HUES6 (cell line): ENCODE results near the gene GORAB.

Experiments used
- H3K27ac ChIP-seq: 2 replicates; pipeline ENCODE4 v1.7.0; 2013; ENCODE audit warnings: low read depth, mild to moderate bottlenecking, low read length, inconsistent platforms
- H3K27me3 ChIP-seq: 2 replicates; pipeline ENCODE4 v1.6.1; 2013; ENCODE audit warnings: low read length; ENCODE audit not compliant: control insufficient read depth, insufficient read depth
- H3K36me3 ChIP-seq: 2 replicates; pipeline ENCODE4 v1.6.1; 2013; ENCODE audit warnings: low read length; ENCODE audit not compliant: control insufficient read depth, insufficient read depth
- H3K4me1 ChIP-seq: 2 replicates; pipeline ENCODE4 v1.6.1; 2013; ENCODE audit warnings: low read length; ENCODE audit not compliant: control insufficient read depth, insufficient read depth
- H3K4me3 ChIP-seq: 2 replicates; pipeline ENCODE4 v1.5.1; 2013; ENCODE audit warnings: low read depth, low read length
- H3K9ac ChIP-seq: one replicate; pipeline ENCODE4 v1.6.1; 2013; ENCODE audit warnings: mild to moderate bottlenecking, low read length
- H3K9me3 ChIP-seq: 2 replicates; pipeline ENCODE4 v1.6.1; 2013; ENCODE audit warnings: low read depth, low read length; ENCODE audit not compliant: control insufficient read depth, insufficient read depth

Gene GORAB

DNA sequence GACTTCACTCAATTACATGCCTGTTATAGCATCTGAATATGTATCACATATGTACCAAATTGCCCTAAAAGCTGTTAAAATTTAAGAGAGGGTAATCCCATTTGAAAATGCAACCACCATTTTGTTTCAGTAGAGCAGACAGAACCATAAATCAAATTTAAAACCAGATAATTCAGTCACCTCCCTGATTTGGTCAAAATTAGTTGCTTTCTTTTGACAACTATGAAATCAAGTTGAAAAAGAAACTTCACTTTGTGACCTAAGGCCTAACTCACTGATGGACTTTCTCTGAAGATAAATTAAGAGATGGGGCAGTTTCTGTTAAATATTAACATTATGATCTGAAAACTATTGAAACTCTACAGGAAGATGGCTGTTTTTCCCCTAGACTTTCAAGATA is 6.7 kb downstream of the GORAB start:
- Histone ChIP-seq H3K9me3 (no peaks in the 10 kb centered on the region), H3K27me3 (no peaks in the 10 kb centered on the region), H3K27ac (no peak overlapping the region), H3K9ac (no peak overlapping the region), H3K4me3 (no peak overlapping the region), H3K4me1 (no peaks in the 10 kb centered on the region; the same call in 1 of the 2 replicates), H3K36me3 (peaks cover 63% of the 10 kb centered on the region)

DNA sequence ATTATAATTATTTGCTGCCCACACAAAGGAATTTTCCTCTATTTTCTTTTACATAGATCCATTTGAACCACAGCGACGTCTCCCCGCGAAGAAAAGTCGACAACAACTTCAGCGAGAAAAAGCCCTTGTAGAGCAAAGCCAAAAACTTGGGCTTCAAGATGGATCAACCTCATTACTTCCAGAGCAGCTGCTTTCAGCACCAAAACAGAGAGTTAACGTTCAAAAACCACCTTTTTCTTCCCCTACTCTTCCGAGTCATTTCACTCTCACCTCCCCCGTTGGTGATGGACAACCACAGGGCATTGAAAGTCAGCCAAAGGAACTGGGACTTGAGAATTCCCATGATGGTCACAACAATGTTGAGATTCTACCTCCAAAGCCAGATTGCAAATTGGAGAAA is 7.2 kb downstream of the GORAB start:
- Histone ChIP-seq H3K27ac (no peak overlapping the region), H3K9me3 (no peaks in the 10 kb centered on the region), H3K4me1 (no peaks in the 10 kb centered on the region), H3K4me3 (no peak overlapping the region), H3K9ac (no peak overlapping the region), H3K27me3 (no peaks in the 10 kb centered on the region), H3K36me3 (peaks cover 67% of the 10 kb centered on the region)

DNA sequence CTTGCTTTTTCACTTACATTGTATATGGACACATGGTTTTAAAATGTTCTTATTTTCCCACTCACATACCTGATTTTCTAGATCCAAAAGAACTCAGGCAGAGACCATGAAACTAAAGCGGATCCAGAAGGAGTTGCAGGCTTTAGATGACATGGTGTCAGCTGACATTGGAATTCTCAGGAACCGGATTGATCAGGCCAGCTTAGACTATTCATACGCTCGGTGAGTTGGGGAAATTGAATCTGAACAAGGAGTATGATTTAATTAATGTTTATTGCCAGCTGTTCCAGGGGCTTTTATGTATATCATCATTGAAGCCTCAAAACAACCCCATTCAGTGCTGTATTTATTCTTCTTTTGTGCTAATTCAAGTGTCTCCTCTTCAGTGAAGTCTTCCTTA is 12.7 kb downstream of the GORAB start:
- peaks cover 94% of the 10 kb centered on the region for H3K36me3 ChIP-seq

DNA sequence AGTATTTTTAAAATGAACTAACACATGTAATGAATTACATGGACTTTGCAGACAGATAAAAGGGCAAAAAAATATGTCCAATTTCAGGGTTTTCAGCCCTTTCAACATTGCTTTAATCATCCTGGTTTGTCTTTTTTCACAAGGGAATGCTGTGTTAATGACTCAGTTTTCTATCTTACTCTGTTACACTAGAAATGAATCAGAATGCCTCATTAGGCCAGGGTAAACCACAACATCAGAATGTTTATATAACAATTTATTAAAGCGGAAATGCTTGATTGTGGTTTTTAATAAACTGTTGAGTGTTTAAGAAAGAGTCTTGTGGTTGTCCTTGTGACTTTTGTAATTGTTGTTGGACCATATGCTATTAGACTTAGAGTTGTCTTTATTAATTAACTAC is 13.5 kb downstream of the GORAB start:
- H3K4me1 ChIP-seq, result no peaks in the 10 kb centered on the region
- no peaks in the 10 kb centered on the region for H3K9me3 ChIP-seq
- no peak overlapping the region for H3K27ac ChIP-seq
- H3K36me3 ChIP-seq, result peaks cover 93% of the 10 kb centered on the region
- H3K4me3 ChIP-seq, result no peak overlapping the region
- H3K27me3 ChIP-seq, result no peaks in the 10 kb centered on the region
- H3K9ac ChIP-seq, result no peak overlapping the region

More for the DNA sequence above, 12.7 kb downstream of the GORAB start:
- no peaks in the 10 kb centered on the region for H3K4me1 ChIP-seq
- no peaks in the 10 kb centered on the region for H3K9me3 ChIP-seq
- no peak overlapping the region for H3K4me3 ChIP-seq
- H3K27ac ChIP-seq, result no peak overlapping the region
- H3K9ac ChIP-seq, result no peak overlapping the region
- H3K27me3 ChIP-seq, result no peaks in the 10 kb centered on the region

DNA sequence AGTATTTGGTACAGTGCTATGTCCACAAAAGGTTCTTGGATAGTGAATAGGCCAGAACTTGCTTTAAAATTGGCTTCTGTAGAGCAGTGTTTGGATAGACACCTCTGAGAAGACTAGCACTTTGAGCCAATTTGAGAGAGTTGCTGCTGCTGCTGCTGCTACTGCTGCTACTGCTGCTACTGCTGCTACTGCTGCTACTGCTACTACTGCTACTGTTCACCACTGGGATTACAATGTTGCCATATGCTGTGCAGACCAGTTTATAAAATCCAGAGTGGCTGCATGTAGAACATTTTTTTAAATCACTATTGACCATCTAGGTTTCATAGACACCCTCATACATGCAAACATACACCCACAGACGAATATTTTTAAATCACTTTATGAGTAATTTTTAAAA is 15.3 kb downstream of the GORAB start:
- Histone ChIP-seq H3K4me3 (no peak overlapping the region), H3K4me1 (no peaks in the 10 kb centered on the region), H3K9me3 (no peaks in the 10 kb centered on the region), H3K27me3 (no peaks in the 10 kb centered on the region), H3K9ac (no peak overlapping the region), H3K27ac (no peak overlapping the region), H3K36me3 (peaks cover 94% of the 10 kb centered on the region)

DNA sequence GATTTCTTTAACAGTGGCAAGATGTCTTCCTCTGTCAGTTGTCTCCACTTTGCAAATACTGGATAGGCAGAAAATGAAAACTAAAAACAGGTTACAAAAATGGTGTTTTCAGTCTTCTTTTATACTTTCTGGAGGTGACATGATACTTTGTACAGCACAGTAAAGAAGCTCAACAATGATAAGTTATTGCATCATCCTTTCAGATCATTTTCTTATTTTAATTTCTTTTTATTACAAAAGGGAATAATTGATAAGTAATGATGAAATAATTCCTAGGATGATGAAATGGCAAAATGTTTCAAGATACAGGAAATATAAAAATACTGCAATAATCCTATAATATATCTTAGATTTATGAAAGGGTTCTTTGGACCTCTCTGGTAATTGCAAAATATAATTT is 16.5 kb downstream of the GORAB start:
- H3K4me1 ChIP-seq, result no peaks in the 10 kb centered on the region
- H3K4me3 ChIP-seq, result no peak overlapping the region
- H3K27ac ChIP-seq, result no peak overlapping the region
- no peaks in the 10 kb centered on the region for H3K9me3 ChIP-seq
- H3K27me3 ChIP-seq, result no peaks in the 10 kb centered on the region
- peaks cover 89% of the 10 kb centered on the region for H3K36me3 ChIP-seq
- no peak overlapping the region for H3K9ac ChIP-seq

DNA sequence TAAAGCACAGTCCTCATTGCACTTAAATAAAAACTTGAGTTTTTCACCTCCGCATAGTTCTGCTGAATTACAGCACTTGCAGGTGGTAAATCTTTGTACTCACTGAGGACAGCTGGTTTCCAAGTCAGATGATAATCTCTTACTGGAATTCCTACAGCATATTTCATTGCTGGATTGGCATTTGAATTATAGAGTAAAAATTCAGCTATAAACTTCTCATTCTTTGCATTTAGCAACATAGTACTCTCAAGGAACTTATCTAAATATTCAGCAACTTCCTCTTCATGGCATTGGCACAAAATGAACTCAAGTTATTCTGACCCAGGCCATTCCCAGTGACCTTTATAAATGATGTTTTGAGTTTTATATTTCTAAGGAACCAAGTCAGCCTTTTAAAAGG is 23.4 kb downstream of the GORAB start:
- Histone ChIP-seq H3K36me3 (peaks cover 31% of the 10 kb centered on the region), H3K9ac (no peak overlapping the region), H3K27ac (no peak overlapping the region), H3K4me1 (no peaks in the 10 kb centered on the region), H3K4me3 (no peak overlapping the region), H3K27me3 (no peaks in the 10 kb centered on the region), H3K9me3 (peaks cover 7% of the 10 kb centered on the region; the same call in 1 of the 2 replicates)

DNA sequence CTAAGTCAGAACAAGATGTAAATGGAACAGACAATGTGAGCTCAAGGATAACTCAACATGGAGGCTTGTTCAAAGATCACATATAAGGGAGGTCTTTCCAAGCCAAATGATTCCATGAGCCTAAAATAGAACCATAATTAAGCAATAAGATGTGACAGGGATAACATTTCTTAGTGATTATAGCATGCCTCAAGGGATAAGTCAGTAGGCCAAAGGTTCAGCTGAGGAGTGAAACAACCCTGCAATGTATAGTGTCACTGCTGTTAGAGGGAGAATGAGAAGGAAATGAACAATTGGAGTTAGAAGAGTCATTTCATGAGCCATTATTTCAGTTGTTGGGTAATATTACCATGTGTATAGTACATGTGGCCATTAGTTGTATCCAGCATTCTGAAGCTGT is 25.0 kb downstream of the GORAB start:
- H3K27ac ChIP-seq, result no peak overlapping the region
- H3K9ac ChIP-seq, result no peak overlapping the region
- H3K36me3 ChIP-seq, result peaks cover 15% of the 10 kb centered on the region
- H3K9me3 ChIP-seq, result peaks cover 7% of the 10 kb centered on the region; the same call in 1 of the 2 replicates
- no peaks in the 10 kb centered on the region for H3K27me3 ChIP-seq
- no peaks in the 10 kb centered on the region for H3K4me1 ChIP-seq
- no peak overlapping the region for H3K4me3 ChIP-seq

DNA sequence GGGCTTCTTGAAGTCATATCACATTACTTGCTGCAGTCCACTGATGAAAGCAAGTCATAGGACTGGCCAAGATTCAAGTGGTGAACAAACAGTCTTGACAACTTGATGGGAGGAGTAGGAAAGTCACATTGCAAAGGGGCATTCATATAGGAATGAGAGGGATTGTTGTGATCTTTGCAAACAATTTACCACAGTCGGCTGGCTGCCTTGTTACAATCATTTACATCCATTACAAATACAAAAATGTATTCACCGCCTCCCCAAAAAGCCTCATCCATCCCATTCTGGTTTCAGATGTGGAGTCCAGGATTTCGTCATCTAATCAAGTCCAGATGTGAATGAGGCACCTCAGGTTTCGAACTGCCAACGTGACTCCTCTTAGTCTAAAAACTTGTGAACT is 26.8 kb downstream of the GORAB start:
- H3K27me3 ChIP-seq, result no peaks in the 10 kb centered on the region
- no peak overlapping the region for H3K4me3 ChIP-seq
- H3K9ac ChIP-seq, result no peak overlapping the region
- no peak overlapping the region for H3K27ac ChIP-seq
- peaks cover 7% of the 10 kb centered on the region; the same call in 1 of the 2 replicates for H3K9me3 ChIP-seq
- H3K4me1 ChIP-seq, result peaks cover 18% of the 10 kb centered on the region
- H3K36me3 ChIP-seq, result 0 out of 2 replicates have a peak, but pooled peaks cover 5% of the 10 kb centered on the region

DNA sequence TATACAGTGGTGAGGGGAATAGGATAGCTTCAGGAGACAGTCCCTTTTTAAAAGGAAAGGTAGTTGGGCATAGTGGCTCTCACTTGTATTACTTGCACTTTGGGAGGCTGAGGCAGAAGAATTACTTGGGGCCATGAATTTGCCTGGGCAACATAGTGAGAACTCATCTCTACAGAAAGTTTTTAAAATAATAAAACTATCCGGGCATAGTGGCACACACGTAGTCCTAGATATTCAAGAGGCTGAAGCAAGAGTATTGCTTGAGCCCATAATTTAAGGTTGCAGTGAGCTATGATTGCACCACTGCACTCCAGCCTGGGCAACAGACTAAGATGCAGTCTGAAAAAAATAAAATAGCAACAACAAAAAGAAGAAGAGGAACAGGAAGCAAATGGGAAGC is 27.2 kb downstream of the GORAB start:
- Histone ChIP-seq H3K27ac (no peak overlapping the region), H3K9ac (no peak overlapping the region), H3K27me3 (no peaks in the 10 kb centered on the region), H3K4me1 (peaks cover 22% of the 10 kb centered on the region), H3K4me3 (no peak overlapping the region), H3K9me3 (peaks cover 7% of the 10 kb centered on the region; the same call in 1 of the 2 replicates), H3K36me3 (0 out of 2 replicates have a peak, but pooled peaks cover 3% of the 10 kb centered on the region)

DNA sequence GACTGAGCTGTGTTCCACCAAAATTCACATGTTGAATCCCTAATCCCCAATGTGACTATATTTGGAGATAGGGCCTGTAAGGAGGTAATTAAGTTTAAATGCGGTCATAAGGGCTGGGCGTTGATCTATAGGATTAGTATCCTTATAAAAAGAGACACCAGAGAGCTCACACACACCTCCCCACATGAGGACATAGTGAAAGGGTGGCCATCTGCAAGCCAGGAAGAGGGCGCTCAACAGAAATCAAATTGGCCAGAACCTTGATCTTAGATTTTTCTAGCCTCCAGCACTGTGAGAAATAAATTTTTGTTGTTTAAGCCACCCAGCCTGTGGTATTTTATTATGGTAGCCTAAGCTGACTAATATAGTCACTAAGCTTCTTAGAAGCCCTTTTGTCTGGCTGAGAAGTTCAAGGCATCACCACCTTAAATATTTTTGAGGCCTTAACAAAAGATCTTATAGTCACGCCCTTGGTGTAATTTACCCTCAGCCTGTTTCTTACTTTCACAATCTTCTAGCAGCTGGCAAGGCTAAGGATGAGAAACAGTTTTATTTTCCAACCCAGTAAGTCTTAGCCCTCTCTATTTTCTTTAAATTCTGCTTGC is 28.8 kb downstream of the GORAB start:
- no peak overlapping the region for H3K27ac ChIP-seq
- H3K36me3 ChIP-seq, result no peaks in the 10 kb centered on the region
- H3K4me3 ChIP-seq, result no peak overlapping the region
- no peaks in the 10 kb centered on the region for H3K27me3 ChIP-seq
- H3K9me3 ChIP-seq, result peaks cover 7% of the 10 kb centered on the region; the same call in 1 of the 2 replicates
- H3K4me1 ChIP-seq, result peaks cover 28% of the 10 kb centered on the region
- no peak overlapping the region for H3K9ac ChIP-seq
